ENCODE measurements around the gene FOXP4. TPM values are rescaled to one million over a fixed set of nuclear protein-coding genes. Genes with fewer than 3 reads are reported as not detected.

Gene FOXP4
- total and polyA plus RNA-seq, 2 of the 13 experiments (the other 11 are each of a cell fraction or from before 2014, with no cell fraction given) = 11.0 to 12.4 TPM

DNA sequence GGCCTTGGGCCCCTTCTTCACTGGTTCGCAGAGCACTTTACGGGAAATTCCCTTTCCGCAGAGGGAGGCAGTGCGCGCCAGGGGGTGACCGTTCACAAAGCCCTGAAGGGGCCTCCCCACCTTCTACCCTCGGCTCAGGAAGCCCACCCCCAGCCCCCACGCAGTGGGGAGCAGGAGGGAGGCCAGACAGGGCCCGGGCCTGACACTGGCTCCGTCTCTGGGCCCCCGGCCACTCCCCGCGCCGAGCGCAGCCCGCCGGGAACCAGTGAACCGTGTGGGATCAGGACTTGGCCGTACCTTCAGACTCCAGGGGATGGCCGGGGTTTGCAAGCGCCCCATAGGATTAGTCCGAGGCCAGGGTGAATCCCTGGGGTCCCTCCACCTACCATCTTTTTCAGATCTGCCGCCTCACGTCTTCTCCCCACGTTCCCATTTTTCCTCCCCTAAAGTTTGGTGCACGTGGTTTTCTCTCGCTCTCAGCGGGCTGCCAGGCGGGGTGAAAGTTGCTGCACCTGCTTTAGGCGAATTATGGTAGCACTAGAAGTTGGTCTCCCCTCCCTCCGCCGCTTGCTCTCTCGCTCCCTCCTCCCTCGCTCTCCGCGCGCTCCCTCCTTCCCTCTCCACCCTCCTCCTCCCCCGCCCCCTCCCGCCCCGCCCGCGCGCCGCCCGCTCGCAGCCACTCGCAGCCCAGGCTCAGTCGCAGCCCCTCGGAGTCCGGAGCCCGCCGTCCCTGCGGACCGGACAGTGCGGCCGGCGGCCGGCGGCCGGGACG lies at the start of gene FOXP4 (continued):
- TF ChIP-seq, protein P1, sequence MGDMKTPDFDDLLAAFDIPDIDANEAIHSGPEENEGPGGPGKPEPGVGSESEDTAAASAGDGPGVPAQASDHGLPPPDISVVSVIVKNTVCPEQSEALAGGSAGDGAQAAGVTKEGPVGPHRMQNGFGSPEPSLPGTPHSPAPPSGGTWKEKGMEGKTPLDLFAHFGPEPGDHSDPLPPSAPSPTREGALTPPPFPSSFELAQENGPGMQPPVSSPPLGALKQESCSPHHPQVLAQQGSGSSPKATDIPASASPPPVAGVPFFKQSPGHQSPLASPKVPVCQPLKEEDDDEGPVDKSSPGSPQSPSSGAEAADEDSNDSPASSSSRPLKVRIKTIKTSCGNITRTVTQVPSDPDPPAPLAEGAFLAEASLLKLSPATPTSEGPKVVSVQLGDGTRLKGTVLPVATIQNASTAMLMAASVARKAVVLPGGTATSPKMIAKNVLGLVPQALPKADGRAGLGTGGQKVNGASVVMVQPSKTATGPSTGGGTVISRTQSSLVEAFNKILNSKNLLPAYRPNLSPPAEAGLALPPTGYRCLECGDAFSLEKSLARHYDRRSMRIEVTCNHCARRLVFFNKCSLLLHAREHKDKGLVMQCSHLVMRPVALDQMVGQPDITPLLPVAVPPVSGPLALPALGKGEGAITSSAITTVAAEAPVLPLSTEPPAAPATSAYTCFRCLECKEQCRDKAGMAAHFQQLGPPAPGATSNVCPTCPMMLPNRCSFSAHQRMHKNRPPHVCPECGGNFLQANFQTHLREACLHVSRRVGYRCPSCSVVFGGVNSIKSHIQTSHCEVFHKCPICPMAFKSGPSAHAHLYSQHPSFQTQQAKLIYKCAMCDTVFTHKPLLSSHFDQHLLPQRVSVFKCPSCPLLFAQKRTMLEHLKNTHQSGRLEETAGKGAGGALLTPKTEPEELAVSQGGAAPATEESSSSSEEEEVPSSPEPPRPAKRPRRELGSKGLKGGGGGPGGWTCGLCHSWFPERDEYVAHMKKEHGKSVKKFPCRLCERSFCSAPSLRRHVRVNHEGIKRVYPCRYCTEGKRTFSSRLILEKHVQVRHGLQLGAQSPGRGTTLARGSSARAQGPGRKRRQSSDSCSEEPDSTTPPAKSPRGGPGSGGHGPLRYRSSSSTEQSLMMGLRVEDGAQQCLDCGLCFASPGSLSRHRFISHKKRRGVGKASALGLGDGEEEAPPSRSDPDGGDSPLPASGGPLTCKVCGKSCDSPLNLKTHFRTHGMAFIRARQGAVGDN (CRISPR knock-in tag; IDR thresholded peaks at IDR 0.05) = peak; percentile 93
- TF ChIP-seq ZNF883 (CRISPR knock-in tag; IDR thresholded peaks at IDR 0.05; ENCODE audit: not compliant biosample characterization) = peak; percentile 81
- TF ChIP-seq NFKBIZ (CRISPR knock-in tag; IDR thresholded peaks at IDR 0.05) = peak; percentile 6; the same call in 1 of the 2 replicates
- peak; percentile 90 for TF ChIP-seq MAZ (IDR thresholded peaks at IDR 0.05; ENCODE audit: borderline replicate concordance, low read depth, low read length)
- TF ChIP-seq MAZ (CRISPR knock-in tag; IDR thresholded peaks at IDR 0.05; ENCODE audit: low read depth) = peak; percentile 43
- TF ChIP-seq, protein P2, sequence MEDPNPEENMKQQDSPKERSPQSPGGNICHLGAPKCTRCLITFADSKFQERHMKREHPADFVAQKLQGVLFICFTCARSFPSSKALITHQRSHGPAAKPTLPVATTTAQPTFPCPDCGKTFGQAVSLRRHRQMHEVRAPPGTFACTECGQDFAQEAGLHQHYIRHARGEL (CRISPR knock-in tag; IDR thresholded peaks at IDR 0.05) = 0 out of 2 replicates have a peak, but pooled peaks have one; percentile 59
- 0 out of 2 replicates have a peak, but pooled peaks have one; percentile 27 for TF ChIP-seq DPF2 (CRISPR knock-in tag; IDR thresholded peaks at IDR 0.05; ENCODE audit: borderline replicate concordance, low read depth)
- TF ChIP-seq RBM39 (IDR thresholded peaks at IDR 0.05; ENCODE audit: low read depth, low read length, poor library complexity, severe bottlenecking) = peak; percentile 64
- TF ChIP-seq ZNF772 (CRISPR knock-in tag; IDR thresholded peaks at IDR 0.05) = 0 out of 2 replicates have a peak, but pooled peaks have one; percentile 16
- no peak for TF ChIP-seq ZNF616 (CRISPR knock-in tag; IDR thresholded peaks at IDR 0.05; ENCODE audit: low read depth)
- TF ChIP-seq FOXM1 (CRISPR knock-in tag; IDR thresholded peaks at IDR 0.05) = no peak
- no peak for TF ChIP-seq ZFP41 (CRISPR knock-in tag; IDR thresholded peaks at IDR 0.05; ENCODE audit: borderline replicate concordance)
- no peak for TF ChIP-seq JARID2 (CRISPR knock-in tag; IDR thresholded peaks at IDR 0.05; ENCODE audit: insufficient replicate concordance)
- no peak for TF ChIP-seq SNRNP70 (IDR thresholded peaks at IDR 0.05; ENCODE audit: low read depth, low read length)
- TF ChIP-seq AKAP8 (CRISPR knock-in tag; IDR thresholded peaks at IDR 0.05) = peak; percentile 37; the same call in 1 of the 2 replicates
- TF ChIP-seq, protein P3, sequence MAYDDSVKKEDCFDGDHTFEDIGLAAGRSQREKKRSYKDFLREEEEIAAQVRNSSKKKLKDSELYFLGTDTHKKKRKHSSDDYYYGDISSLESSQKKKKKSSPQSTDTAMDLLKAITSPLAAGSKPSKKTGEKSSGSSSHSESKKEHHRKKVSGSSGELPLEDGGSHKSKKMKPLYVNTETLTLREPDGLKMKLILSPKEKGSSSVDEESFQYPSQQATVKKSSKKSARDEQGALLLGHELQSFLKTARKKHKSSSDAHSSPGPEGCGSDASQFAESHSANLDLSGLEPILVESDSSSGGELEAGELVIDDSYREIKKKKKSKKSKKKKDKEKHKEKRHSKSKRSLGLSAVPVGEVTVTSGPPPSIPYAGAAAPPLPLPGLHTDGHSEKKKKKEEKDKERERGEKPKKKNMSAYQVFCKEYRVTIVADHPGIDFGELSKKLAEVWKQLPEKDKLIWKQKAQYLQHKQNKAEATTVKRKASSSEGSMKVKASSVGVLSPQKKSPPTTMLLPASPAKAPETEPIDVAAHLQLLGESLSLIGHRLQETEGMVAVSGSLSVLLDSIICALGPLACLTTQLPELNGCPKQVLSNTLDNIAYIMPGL (CRISPR knock-in tag; IDR thresholded peaks at IDR 0.05; ENCODE audit: borderline replicate concordance in 1 of 2, low read depth in 1 of 2) = peak; percentile 63 to 64; a peak in 3 of 4 replicates
- TF ChIP-seq NCOR1 (IDR thresholded peaks at IDR 0.05; ENCODE audit: borderline replicate concordance, low read length) = no peak; the same call in 1 of the 2 replicates
- TF ChIP-seq ZBTB7B (CRISPR knock-in tag; IDR thresholded peaks at IDR 0.05) = peak; percentile 75
- TF ChIP-seq, protein P4, sequence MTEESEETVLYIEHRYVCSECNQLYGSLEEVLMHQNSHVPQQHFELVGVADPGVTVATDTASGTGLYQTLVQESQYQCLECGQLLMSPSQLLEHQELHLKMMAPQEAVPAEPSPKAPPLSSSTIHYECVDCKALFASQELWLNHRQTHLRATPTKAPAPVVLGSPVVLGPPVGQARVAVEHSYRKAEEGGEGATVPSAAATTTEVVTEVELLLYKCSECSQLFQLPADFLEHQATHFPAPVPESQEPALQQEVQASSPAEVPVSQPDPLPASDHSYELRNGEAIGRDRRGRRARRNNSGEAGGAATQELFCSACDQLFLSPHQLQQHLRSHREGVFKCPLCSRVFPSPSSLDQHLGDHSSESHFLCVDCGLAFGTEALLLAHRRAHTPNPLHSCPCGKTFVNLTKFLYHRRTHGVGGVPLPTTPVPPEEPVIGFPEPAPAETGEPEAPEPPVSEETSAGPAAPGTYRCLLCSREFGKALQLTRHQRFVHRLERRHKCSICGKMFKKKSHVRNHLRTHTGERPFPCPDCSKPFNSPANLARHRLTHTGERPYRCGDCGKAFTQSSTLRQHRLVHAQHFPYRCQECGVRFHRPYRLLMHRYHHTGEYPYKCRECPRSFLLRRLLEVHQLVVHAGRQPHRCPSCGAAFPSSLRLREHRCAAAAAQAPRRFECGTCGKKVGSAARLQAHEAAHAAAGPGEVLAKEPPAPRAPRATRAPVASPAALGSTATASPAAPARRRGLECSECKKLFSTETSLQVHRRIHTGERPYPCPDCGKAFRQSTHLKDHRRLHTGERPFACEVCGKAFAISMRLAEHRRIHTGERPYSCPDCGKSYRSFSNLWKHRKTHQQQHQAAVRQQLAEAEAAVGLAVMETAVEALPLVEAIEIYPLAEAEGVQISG (CRISPR knock-in tag; IDR thresholded peaks at IDR 0.05) = peak; percentile 42; the same call in 1 of the 2 replicates

Measured in HepG2 (cell line).